ENCODE data around the gene PPP3CA.

DNA sequence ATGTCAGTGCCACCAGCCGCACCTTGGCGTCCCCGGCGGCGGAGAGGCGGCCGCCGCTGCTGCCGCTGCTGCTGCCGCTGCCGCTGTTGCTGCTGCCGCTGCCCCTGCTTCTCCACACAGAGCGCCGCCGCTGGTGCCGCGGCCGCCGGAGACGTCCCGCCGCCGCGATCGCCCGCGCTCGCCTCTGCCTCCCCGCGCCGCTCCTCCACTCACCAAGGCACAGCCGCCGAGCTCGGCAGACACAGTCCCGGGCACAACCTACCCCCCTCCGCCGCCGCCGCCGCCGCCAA is at the start of gene PPP3CA:
- no peak for TF ChIP-seq POLR2A (IDR thresholded peaks at IDR 0.05)
- TF ChIP-seq, protein P1, sequence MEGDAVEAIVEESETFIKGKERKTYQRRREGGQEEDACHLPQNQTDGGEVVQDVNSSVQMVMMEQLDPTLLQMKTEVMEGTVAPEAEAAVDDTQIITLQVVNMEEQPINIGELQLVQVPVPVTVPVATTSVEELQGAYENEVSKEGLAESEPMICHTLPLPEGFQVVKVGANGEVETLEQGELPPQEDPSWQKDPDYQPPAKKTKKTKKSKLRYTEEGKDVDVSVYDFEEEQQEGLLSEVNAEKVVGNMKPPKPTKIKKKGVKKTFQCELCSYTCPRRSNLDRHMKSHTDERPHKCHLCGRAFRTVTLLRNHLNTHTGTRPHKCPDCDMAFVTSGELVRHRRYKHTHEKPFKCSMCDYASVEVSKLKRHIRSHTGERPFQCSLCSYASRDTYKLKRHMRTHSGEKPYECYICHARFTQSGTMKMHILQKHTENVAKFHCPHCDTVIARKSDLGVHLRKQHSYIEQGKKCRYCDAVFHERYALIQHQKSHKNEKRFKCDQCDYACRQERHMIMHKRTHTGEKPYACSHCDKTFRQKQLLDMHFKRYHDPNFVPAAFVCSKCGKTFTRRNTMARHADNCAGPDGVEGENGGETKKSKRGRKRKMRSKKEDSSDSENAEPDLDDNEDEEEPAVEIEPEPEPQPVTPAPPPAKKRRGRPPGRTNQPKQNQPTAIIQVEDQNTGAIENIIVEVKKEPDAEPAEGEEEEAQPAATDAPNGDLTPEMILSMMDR (IDR thresholded peaks at IDR 0.05): no peak
- no peak for TF ChIP-seq POLR2AphosphoS5 (IDR thresholded peaks at IDR 0.05)
- TF ChIP-seq EP300 (IDR thresholded peaks at IDR 0.05): no peak
